ENCODE data around the gene ATP2A3. TPM values are rescaled to one million over a fixed set of nuclear protein-coding genes. Genes with fewer than 3 reads are reported as not detected.

ATP2A3 gene
- total and polyA plus RNA-seq, 2 donors (not counting 3 experiments of a cell fraction or from before 2014, with no cell fraction given), result 0.37 to 0.55 TPM

DNA sequence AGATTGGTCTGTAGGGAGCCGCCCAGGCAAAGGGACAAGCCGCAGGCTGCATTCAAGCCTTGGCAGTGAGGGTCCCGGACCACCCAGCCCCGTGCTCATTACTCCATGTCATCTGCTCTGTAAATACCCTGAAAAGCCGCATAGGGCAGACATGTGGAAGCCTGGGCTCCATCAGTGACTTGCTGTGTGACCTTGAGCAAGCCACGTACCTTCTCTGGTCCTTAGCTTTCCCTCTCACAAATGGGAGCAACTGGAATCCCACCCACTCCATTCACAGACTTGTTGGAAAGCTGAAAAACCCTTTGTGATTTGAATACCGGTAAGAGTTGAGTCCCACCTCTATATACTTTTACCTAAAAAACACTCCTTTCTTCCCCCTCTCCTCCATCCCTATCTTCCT lies 83.3 kb downstream of the ATP2A3 start:
- H4K20me1 ChIP-seq (replicated peaks; ENCODE audit: control insufficient read depth, extremely low read depth, insufficient read depth, low read length), result no peaks in the 10 kb centered on the region
- no peak overlapping the region for H3K4me3 ChIP-seq (replicated peaks in 1 of 3; ENCODE audit: insufficient read depth in 1 of 3, low read depth in 1 of 3, low read length in 3 of 3)
- H3K36me3 ChIP-seq (ENCODE audit: control insufficient read depth in 2 of 2, extremely low read depth in 1 of 2, insufficient read depth in 2 of 2, low read length in 2 of 2), result peaks cover 0 to 3% of the 10 kb centered on the region in 2 experiments
- H3K9me1 ChIP-seq (replicated peaks; ENCODE audit: control insufficient read depth, extremely low read depth, insufficient read depth, low read length), result no peaks in the 10 kb centered on the region
- H3K79me2 ChIP-seq (ENCODE audit: control insufficient read depth, insufficient read depth, low read length), result no peaks in the 10 kb centered on the region
- H2AFZ ChIP-seq (ENCODE audit: low read depth, low read length), result no peak overlapping the region
- no peak overlapping the region for H3K9ac ChIP-seq (replicated peaks; ENCODE audit: extremely low read depth, insufficient read depth, low read length)
- TF ChIP-seq POLR2A (IDR thresholded peaks at IDR 0.05; ENCODE audit: low read depth, low read length), result no peak
- TF ChIP-seq FOS (IDR thresholded peaks at IDR 0.05; ENCODE audit: borderline replicate concordance, insufficient read depth, low read length), result no peak
- no peak for TF ChIP-seq JUN (IDR thresholded peaks at IDR 0.05; ENCODE audit: borderline replicate concordance, insufficient read depth, insufficient read length, low read depth)
- TF ChIP-seq EZH2 (IDR thresholded peaks at IDR 0.05; ENCODE audit: borderline replicate concordance, low read depth, low read length, severe bottlenecking), result no peak
- TF ChIP-seq, protein P1, sequence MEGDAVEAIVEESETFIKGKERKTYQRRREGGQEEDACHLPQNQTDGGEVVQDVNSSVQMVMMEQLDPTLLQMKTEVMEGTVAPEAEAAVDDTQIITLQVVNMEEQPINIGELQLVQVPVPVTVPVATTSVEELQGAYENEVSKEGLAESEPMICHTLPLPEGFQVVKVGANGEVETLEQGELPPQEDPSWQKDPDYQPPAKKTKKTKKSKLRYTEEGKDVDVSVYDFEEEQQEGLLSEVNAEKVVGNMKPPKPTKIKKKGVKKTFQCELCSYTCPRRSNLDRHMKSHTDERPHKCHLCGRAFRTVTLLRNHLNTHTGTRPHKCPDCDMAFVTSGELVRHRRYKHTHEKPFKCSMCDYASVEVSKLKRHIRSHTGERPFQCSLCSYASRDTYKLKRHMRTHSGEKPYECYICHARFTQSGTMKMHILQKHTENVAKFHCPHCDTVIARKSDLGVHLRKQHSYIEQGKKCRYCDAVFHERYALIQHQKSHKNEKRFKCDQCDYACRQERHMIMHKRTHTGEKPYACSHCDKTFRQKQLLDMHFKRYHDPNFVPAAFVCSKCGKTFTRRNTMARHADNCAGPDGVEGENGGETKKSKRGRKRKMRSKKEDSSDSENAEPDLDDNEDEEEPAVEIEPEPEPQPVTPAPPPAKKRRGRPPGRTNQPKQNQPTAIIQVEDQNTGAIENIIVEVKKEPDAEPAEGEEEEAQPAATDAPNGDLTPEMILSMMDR (IDR thresholded peaks at IDR 0.05; ENCODE audit: extremely low read depth in 1 of 2, insufficient read depth in 1 of 2, low read depth in 1 of 2, low read length in 2 of 2), result no peak
- no peak for TF ChIP-seq POLR2AphosphoS5 (IDR thresholded peaks at IDR 0.05; ENCODE audit: insufficient read depth, low read depth, low read length)
- TF ChIP-seq, protein P2, sequence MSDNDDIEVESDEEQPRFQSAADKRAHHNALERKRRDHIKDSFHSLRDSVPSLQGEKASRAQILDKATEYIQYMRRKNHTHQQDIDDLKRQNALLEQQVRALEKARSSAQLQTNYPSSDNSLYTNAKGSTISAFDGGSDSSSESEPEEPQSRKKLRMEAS (IDR thresholded peaks at IDR 0.05; ENCODE audit: insufficient read depth, insufficient read length), result no peak
- no peak for TF ChIP-seq GATA2 (IDR thresholded peaks at IDR 0.05; ENCODE audit: insufficient read depth, insufficient read length, low read depth, low read length)
- no peak for TF ChIP-seq MYC (IDR thresholded peaks at IDR 0.05; ENCODE audit: low read depth, low read length)
- H3K27me3 ChIP-seq (ENCODE audit: control insufficient read depth in 2 of 2, insufficient read depth in 2 of 2, low read length in 2 of 2), result no peaks in the 10 kb centered on the region
- dilution Hi-C loops (cut with MboI; ENCODE audit: extremely low pct_ligation_motif_present, low sequenced_read_pairs) (no loop called here), intact Hi-C loops (cut with micrococcal nuclease) (no loop called here)
- H3K9me3 ChIP-seq (replicated peaks; ENCODE audit: control insufficient read depth, insufficient read depth, low read length), result no peaks in the 10 kb centered on the region
- peaks cover 7% of the 10 kb centered on the region for H3K4me1 ChIP-seq (ENCODE audit: control insufficient read depth, extremely low read depth, insufficient read depth, low read length)
- no peak for DNase-seq (ENCODE audit: low read depth, low spot score)
- no peak overlapping the region for H3K4me2 ChIP-seq (ENCODE audit: insufficient read depth, low read length)
- BruUV-seq (replicated peaks), result no TSS peak
- FAIRE-seq, result no peak
- POLR2A ChIA-PET, result no interaction called here
- CTCF ChIA-PET, result interaction anchor here (0.6 to 1.5 kb wide), 2 partner anchors 12 to 35 kb away, joined by 3 read pairs; partner anchors contain the start of genes CAMKK1 and NCBP3
- no peak overlapping the region for H3K27ac ChIP-seq (ENCODE audit: insufficient read depth, low read depth, low read length)
